GM21619 (cell line): ENCODE measurements around the gene GGA3.
"Not testable (repeated sequence)": the region's sequence is repeated elsewhere in the genome, so short reads cannot be mapped to it uniquely, and the experiment has no call there.

Source experiments
- ATAC-seq: cut with Tn5 transposase; IDR thresholded peaks from one replicate; pipeline ENCODE4 v1.9.1; 2021; ENCODE audit not compliant: unreplicated experiment

The GGA3 gene

GRCh38 chr17:75261336-75262111 lies at the start of gene GGA3, which contains the start of gene MRPS7:
GGA3 (minus strand) TSS chr17:75261606; CDS start chr17:75261587, 19 bp downstream.
MRPS7 (plus strand) TSS chr17:75261879; CDS start chr17:75261901, 22 bp downstream.
- peak; percentile 90 for ATAC-seq

- ATAC-seq, result no peak
Measured at GRCh38 chr17:75308732-75309629, 47.6 kb upstream of the GGA3 start.

DNA sequence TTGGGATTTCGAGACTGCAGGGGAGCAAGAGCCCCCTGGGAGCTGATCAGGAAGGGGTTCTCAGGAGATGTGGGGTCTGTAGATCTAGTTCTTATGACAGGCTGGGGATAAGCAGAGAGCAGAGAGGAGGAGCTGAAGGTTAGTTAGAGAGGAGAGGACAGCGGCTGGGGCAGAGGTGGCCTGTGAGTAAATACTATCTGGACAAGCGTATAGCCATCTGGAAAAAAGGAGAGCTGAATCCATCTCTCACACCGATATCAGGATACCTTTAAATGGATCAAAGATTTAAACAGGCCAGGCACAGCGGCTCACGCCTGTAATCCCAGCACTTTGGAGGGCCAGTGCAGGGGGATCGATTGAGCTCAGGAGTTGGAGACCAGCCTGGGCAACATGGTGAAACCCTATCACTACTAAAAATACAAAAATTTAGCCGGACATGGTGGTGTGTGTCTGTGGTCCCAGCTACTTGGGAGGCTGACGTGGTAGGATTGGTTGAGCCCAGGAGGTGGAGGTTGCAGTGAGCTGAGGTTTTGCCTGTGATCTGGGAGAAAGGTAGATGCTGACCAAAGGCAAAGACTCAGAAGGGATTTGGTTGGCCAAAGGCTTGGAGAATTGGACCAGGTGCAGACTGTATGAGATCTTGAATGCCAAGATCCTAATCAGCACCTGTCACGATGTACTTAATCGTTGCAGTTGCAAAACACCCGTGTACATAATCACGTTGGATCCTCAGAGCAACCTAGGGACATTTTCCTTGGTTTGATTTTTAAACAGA lies 46.7 kb upstream of the GGA3 start:
- no peak for ATAC-seq

DNA sequence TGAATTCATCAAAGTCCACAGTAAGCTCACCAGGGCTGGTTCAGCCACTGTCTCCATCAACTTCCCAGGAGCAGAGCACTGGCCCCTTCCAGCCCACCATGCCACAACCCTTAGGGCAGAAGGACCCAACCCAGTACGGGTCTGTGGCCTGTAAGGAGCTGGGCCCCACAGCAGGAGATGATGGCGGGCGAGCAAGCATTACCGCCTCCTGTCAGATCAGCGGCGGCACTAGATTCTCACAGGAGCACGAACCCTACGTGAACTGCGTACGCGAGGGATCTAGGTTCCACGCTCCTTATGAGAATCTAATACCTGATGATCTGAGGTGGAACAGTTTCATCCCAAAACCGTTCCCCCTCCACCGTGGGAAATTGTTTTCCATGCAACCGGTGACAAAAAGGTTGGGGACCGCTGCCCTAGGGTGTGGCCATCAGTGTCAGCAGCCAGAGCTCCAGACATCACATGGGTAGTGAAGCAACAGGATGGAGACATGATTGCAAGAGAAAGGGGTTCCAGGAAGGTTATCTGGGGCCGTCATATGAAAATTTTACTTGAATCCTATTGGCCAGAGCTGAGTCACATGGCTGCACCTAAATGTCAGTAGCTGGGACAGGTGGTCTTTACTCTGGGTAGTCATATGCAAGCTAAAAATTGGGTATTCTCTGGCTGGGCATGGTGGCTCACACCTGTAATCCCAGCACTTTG lies 40.2 kb upstream of the GGA3 start:
- no peak for ATAC-seq

- no peak for ATAC-seq
Measured at GRCh38 chr17:75301049-75301448, 39.6 kb upstream of the GGA3 start.

- no peak for ATAC-seq
Measured at GRCh38 chr17:75300280-75300679, 38.9 kb upstream of the GGA3 start.

DNA sequence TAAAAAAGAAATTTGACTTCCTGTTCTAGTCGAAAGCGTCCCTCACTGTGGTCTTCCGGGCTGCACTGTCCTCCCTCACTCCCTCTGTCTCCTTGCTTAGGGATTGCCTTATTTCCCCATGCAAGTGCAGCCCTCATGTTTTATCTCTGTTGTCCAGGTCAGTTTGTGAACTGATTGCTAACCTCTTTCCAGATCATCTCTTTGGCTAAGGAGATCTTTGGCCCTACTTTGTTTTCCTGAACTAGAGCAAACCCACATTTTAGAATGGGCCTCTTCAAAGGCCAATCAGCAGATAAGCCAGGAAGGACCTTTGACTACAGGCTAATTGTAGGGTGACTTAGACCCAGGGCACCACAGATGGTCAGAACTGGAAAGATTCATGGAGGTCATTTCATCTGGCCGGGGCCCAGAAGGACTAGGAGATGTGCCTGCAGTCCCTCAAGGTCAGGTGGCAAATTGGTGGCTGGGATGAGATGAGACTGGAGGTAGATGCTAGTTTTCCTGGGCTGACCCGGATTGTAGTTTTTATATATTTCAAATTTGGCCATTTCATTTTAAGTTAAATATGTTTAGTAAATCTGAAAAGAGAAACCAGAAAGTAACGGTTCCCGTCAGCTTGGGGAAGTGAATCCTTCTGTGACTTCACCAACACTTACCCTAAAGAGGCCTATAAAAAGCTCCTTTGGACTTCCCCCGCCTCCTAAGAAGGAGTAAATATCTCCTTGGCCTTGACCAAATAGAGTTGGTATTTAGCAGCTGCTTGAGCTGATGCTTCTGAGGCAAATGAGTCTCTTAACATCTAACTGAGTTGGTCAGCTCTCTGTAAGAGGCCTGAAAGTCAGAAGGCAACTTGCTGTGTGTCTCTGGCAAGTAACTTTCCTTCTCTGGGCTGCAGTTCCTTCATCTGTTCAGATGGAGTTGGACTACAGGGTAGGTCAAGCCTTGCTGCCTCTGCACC lies 34.1 kb upstream of the GGA3 start:
- peak; percentile 58 for ATAC-seq

GRCh38 chr17:75292810-75293448 lies 31.5 kb upstream of the GGA3 start:
- not testable (repeated sequence) for ATAC-seq

- ATAC-seq, result peak; percentile 24
Measured at GRCh38 chr17:75289832-75290337, 28.5 kb upstream of the GGA3 start.

DNA sequence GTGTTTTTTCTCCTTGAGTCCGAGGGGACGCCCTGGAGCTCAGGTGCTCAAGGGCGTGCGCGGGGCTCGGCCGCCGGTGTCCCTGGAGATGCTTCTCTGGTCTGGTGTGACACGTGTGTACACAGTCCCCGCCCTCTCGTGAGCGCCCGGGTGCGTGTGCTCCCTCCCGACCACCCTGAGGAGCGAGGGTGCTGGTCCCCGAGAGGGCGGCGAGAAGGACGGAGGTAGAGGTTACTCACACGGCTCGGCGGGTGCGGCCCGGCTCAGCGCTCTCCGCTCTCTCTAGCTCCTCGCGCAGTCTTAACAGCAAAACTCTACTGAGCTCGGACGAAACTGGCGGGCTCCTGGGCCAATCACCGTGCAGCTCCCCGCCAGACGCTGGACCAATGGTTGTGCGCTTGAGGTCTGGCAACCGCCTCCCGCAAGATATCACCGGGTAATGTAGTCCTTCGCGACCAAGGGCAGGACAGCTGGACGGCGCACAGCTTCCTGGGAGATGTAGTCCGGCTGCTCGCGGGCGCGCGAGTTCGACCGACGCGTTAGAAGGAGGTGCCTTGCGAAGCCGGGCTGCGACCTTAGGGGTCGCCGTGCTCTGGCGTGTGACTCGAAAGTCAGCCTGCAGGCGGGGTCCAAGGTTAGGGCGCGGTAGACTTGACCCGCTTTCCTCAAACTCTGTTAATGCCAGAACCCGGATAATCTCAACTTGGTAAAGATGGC lies 27.9 kb upstream of the GGA3 start, which contains the start of gene SLC25A19:
TSS of gene SLC25A19 (minus strand) at position 319 of the 717 bp plus-strand sequence. CDS start 2,669 bp downstream, outside the sequence.
- peak; percentile 88 for ATAC-seq

DNA sequence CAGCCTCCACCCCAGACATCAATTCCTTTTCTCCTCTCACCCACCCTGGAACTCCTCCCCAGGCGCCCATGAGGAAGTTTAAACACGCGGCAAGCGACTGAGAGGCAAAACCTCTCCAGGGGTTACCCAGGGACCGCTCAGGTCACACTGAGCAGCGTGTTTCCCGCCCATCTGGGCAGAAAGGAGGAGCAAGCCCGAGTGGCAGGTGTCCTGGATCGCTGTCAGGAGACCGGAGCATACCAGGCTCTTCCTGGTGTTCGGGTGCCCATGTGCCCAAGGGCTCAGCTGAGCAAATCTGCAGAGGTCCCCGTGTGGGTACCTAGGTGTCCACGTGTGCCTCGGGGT lies 27.3 kb upstream of the GGA3 start:
- ATAC-seq, result peak; percentile 3

DNA sequence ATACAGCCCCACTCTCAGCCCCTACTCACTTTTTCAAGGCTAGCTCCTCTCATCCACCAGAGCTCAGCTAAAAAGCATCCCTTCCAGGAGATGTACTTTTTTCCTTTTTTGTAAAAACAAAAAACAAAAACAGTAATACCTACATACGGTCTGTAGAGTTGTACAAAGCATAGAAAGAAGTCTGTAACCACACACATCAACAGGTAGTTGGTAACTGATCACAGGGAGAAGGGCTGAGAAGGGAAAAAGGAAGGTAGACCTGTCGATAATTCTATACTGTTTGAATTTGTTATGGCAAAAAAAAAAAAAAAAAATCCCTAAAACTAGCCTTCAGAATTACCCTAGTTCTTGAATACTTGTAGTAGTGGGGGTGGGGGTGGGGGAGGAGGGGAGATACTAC lies 27.0 kb upstream of the GGA3 start:
- no peak for ATAC-seq

GRCh38 chr17:75287221-75287620 lies 25.8 kb upstream of the GGA3 start:
- no peak for ATAC-seq

- ATAC-seq, result no peak
Measured at GRCh38 chr17:75285123-75285522, 23.7 kb upstream of the GGA3 start.

DNA sequence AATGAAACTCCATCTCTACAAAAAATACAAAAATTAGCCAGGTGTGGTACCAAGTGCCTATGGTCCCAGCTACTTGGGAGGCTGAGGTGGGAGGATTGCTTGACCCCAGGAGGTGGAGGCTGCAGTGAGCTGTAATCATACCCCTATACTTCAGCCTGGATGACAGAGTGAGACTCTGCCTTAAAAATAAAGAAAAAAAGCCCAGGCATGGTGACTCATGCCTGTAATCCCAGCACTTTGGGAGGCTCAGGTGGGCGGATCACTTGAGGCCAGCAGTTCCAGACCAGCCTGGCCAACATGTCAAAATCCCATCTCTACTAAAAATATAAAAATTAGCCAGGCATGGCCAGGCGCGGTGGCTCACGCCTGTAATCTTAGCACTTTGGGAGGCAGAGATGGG lies 18.8 kb upstream of the GGA3 start:
- not testable (repeated sequence) for ATAC-seq

DNA sequence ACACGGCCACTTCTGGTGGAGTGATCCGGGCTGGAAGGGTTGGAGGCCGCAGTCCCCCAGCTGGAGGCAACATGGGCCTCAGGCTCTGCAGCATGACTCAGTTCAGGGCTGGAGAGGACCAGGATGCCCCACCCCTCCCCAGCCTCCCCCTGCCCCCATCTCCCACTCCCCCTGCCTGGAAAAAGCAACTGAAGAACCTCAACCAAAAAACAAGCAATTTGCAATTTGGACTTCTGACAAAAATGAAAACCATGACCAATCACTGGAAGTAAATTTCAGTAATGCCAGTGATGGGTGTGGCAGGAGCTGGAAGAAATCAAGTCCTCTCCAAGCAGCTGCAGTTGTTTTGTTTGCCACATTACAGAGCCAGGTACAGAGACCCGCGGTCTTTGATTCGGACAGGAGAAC lies 16.3 kb upstream of the GGA3 start:
- ATAC-seq, result no peak

DNA sequence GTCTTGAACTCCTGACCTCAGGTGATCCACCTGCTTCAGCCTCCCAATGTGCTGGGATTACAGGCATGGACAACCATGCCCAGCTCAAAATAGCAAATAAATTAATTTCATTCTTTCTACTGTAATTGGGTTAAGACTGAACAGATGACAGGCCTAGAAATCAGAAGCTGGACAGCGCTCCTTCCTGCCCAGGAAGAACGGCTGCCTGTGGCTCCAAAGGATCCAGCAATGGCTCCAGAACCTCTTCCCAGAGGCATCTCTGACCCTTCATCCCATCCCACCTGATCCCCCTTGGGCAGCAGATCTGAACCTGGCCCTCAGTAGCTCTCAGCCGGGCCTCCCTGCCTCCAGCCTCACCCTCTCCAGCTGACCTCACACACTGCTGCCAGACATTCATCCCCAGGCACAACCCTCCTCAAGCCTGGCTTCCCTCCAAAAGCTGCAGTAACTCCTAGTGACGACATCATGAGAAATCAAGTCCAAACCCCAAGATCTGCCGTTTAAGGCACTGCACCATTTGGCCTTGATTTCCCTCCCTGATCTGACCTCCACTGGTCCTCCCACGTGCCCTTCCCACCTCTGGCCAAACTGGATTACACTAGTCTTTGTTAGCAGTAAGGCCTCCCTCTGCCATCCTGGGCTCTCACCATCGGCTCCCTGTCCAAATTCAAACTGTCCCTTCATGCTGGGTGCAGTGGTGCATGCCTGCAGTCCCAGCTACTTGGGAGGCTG lies 12.7 kb upstream of the GGA3 start:
- ATAC-seq, result no peak
